HG03469 (cell line): ENCODE measurements around the gene TMEM200B.
"Not testable (repeated sequence)": the region's sequence is repeated elsewhere in the genome, so short reads cannot be mapped to it uniquely, and the experiment has no call there.

ENCODE experiments used
- ATAC-seq: cut with Tn5 transposase; IDR thresholded peaks from one replicate; pipeline ENCODE4 v1.9.1; 2021; ENCODE audit warnings: mild to moderate bottlenecking, moderate library complexity, moderate number of reproducible peaks; ENCODE audit not compliant: unreplicated experiment

TMEM200B gene

GRCh38 chr1:29113413-29114117 is 10.1 kb downstream of the TMEM200B start:
- ATAC-seq, result no peak

DNA sequence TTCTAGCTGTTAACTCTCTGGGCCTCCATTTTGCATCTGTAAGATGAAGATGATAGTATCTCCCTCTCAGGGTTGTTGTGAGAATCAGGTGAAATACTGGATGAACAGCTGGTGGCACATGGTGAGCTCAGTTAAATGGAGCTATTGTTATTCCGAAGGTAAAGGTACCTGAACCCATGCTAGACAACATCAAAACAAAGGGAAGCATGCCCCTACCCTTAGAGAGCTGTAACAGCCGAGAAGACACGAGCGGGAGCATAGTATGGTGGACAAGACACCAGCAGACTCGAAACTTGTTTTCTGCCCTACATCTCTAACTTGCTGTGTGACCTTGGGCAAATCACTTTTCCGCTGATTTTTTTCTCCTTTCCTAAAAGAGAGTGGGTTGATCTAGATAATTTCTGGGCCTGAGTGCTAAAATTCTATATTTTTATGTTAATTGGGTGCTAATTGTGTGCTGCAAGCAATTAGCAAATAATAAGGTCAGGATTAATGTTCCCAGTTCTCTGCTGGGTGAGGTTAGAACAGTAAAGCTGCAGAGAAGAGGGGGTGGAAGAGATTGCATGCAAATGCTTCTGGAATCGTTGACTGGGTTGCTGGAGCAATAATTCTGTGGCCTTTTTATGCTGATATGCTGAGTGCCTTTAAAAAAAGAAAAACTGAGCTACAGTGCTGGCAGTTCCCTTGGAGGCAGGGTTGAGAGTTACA is 10.8 kb downstream of the TMEM200B start:
- no peak for ATAC-seq

- ATAC-seq, result not testable (repeated sequence)
Observed at GRCh38 chr1:29108041-29108440, 15.7 kb downstream of the TMEM200B start.

- no peak for ATAC-seq
Observed at GRCh38 chr1:29105822-29106221, 17.9 kb downstream of the TMEM200B start.

GRCh38 chr1:29100487-29100886 is 23.2 kb downstream of the TMEM200B start:
- no peak for ATAC-seq

DNA sequence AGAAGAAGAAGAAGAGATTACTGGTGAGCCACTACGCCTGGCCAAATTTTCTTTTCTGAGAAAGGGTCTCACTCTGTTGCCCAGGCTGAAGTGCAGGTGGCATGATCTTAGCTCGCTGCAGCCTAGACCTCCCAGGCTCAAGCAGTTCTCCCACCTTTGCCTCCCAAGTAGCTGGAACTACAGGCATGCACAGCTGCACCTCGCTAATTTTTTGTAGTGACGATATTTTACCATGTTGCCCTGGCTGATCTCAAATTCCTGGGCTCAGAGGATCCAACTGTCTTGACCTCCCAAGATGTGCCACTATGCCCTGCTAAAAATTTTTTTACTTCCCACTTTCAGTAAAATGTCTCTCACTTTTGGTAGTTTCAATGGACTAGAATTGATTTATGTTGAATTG is 24.4 kb downstream of the TMEM200B start:
- ATAC-seq, result no peak

GRCh38 chr1:29096231-29096886 is 27.3 kb downstream of the TMEM200B start:
- ATAC-seq, result no peak

DNA sequence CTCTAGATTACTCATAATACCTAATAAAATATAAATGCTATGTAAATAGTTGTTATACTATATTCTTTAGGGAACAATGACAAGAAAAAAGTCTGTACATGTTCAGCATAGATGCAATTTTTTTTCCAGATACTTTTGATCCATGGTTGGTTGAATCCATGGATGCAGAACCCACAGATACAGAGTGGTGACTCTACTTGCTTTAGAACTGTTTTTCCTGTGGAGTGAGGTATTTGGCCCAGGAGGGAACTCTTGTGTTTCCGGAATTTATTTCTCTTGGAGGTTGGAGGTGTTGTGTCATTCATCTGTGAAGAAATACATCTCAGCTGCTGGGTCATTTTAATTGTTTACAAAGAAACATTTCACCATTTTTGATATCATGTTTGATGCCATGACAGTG is 28.7 kb downstream of the TMEM200B start:
- ATAC-seq, result no peak

GRCh38 chr1:29094433-29094832 is 29.3 kb downstream of the TMEM200B start:
- no peak for ATAC-seq

- not testable (repeated sequence) for ATAC-seq
Observed at GRCh38 chr1:29092704-29093103, 31.0 kb downstream of the TMEM200B start.

DNA sequence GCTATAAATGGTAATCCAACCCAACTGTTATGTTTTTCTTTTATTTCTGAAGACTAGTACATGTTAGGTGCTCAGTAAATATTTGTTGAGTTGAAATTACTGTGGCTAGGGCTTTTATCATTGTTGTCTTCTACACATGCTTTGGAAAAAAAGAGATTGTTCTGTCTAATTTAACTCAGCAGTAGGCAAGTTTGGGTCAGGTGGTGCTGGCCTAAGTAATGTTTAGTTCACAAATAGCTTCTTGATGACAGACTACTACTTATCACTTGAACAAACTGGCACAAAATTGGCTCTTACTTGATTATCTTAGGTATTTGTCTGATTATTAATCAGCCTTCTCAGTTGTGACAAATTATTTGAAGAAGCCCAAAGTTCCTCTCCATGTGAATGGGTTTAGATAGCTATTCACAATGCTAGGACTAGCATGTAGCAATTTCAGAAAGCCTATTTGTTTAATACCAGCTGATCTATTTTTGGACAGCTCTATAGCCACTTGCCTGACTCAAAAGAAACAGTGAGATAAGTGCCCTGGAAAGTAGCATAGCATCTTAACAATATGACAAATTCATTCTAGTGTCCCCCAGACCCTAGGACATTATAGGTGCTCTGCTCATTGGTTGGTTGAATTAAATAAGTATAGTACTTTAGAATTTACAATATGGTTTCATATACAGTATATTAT is 32.6 kb downstream of the TMEM200B start:
- no peak for ATAC-seq

- ATAC-seq, result no peak
Observed at GRCh38 chr1:29084196-29084521, 39.5 kb downstream of the TMEM200B start.

DNA sequence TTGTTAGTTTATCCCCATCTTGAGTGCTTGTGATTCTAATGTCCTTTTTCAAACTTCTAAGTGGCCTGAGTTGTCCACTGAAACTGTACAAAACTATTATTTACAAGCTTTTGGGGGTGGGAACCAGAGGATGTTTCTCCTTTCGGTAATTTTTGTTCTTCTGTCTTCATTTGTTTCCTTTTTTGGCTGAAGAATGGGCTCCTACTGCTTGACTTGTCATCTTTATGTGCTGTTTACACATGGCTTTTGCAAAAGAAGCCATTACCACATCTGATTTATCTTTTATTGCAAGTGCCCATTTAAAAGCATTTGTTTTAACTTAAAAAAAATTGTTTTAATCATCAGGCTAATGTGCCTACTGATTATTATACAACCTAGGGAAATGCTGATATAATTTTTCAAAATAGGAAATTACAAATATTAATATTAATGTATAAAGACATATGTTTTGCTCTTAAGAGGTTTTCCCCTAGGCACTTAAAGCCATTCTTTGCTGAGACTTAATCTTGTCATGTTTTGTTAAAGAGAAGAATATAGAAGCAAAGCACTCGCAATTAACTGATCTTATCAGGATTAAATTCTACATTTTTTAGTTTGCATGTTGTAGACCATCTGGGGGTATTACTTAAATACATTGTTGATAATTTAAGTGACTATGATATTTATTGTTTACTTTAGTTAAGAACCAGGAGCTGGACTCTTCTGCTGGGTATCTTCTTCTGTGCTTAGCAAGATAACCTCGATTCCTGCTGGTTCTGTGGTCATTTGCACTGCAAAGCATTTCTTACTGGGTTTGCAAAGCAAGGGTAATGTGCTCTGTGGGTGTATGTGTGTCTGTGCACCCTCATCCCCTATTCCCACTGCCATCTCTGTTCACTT is 40.1 kb downstream of the TMEM200B start:
- ATAC-seq, result no peak

DNA sequence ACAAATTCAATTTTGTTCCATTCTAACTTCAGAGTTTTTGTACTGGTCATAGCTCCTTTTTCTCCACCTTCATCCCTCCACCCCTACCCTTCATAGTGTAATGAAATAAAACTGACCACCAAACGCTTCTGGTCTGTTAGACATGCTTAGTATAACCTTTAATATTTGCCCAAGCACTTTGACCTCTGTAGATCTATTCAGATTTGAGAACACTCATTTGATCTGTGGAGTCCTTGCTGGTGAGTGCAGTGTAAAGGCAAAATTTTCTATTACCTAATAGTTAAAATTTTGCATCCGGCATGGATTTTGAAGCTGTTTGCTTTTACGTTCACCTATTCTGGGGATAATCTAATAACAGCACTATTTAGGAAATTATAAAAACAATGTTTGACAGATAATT is 41.2 kb downstream of the TMEM200B start:
- no peak for ATAC-seq

DNA sequence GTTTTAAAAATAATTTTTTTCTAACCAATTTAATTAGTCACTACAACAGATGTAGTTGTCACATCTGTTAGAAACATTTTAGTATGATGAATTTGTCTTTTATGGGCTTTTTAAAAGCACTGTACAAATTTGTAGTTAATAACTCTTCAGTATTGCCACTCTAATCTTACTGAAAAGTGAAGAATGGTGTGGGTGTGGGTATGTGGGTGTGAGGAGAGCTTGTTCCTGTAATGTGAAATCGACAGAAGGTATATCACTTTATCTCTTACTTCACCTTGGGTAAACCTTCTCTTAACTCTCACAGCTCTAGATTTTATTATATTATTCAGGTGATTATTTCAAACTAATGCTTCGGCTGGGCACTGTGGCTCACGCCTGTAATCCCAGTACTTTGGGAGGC is 42.5 kb downstream of the TMEM200B start:
- ATAC-seq, result no peak

GRCh38 chr1:29079916-29080629 is 43.6 kb downstream of the TMEM200B start:
- ATAC-seq, result not testable (repeated sequence)

DNA sequence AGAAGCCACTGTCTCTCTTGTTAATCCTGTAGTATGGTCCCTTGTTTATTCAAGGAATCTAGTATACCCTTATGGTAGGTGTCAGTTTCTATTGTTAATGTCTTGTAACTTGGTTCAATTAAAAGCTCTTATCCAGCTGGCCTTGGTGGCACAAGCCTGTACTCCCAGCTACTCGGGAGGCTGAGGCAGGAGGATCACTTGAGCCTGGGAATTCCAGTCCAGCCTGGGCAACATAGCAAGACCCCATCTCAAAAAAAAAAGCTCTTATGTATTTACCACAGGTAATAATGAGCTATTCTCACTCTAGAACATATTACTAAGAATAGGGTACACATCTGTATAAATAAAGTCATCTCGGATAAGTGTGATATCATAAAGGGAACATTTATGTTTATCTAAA is 46.5 kb downstream of the TMEM200B start:
- ATAC-seq, result no peak
